Endothelial cell (in vitro differentiated cells): Measurements from ENCODE around the gene NUP37. TPM values are rescaled to one million over a fixed set of nuclear protein-coding genes. Genes with fewer than 3 reads are reported as not detected.

Experiments
- DNase-seq: peaks from one replicate; pipeline ENCODE4 v3.0.0; 2021; ENCODE audit warnings: low spot score
- H3K27ac Mint-ChIP-seq: one replicate; pipeline ENCODE4 v1.8.0; 2021; ENCODE audit warnings: mixed read lengths, inconsistent platforms; ENCODE audit not compliant: unreplicated experiment
- H3K27me3 Mint-ChIP-seq: one replicate; pipeline ENCODE4 v1.8.0; 2021; ENCODE audit warnings: mild to moderate bottlenecking, moderate library complexity, mixed read lengths, inconsistent platforms; ENCODE audit not compliant: unreplicated experiment
- H3K36me3 Mint-ChIP-seq: one replicate; pipeline ENCODE4 v1.8.0; 2021; ENCODE audit warnings: mild to moderate bottlenecking, low read depth, mixed read lengths, inconsistent platforms; ENCODE audit not compliant: unreplicated experiment
- H3K4me1 Mint-ChIP-seq: one replicate; pipeline ENCODE4 v1.8.0; 2021; ENCODE audit warnings: mild to moderate bottlenecking, mixed read lengths, inconsistent platforms; ENCODE audit not compliant: unreplicated experiment
- H3K4me3 Mint-ChIP-seq: one replicate; pipeline ENCODE4 v1.8.0; 2021; ENCODE audit warnings: mild to moderate bottlenecking, mixed read lengths, inconsistent platforms; ENCODE audit not compliant: unreplicated experiment
- H3K9me3 Mint-ChIP-seq: one replicate; pipeline ENCODE4 v1.8.0; 2021; ENCODE audit warnings: mixed read lengths, inconsistent platforms; ENCODE audit not compliant: unreplicated experiment
- CTCF ChIP-seq: fragments of 200-600 bp; sonication (generic); IDR thresholded peaks from one replicate; pipeline ENCODE4 v1.5.0; 2021; ENCODE audit warnings: antibody characterized with exemption; ENCODE audit not compliant: unreplicated experiment
- total RNA-seq: library from RNA; stranded (reverse); fragmentation: NEBNext Ultra II Directional; extraction: Animal tissue kit (Norgen Biotek cat#: 25700); gene quantifications from one replicate; pipeline ENCODE4 v1.2.1, GENCODE V29; 2021; ENCODE audit not compliant: unreplicated experiment

Gene NUP37
- total RNA-seq, 1 donor from 2014 or later: 17.3 TPM

GRCh38 chr12:102118874-102119273, 1.0 kb downstream of the NUP37 start:
- H3K9me3 Mint-ChIP-seq: no peaks in the 10 kb centered on the region
- no peak for TF ChIP-seq CTCF
- no peaks in the 10 kb centered on the region for H3K27me3 Mint-ChIP-seq
- no peak for DNase-seq
- H3K4me1 Mint-ChIP-seq: peaks cover 12% of the 10 kb centered on the region
- no peak overlapping the region for H3K27ac Mint-ChIP-seq
- H3K4me3 Mint-ChIP-seq: peak overlapping the region; percentile 61
- H3K36me3 Mint-ChIP-seq: peaks cover 4% of the 10 kb centered on the region

DNA sequence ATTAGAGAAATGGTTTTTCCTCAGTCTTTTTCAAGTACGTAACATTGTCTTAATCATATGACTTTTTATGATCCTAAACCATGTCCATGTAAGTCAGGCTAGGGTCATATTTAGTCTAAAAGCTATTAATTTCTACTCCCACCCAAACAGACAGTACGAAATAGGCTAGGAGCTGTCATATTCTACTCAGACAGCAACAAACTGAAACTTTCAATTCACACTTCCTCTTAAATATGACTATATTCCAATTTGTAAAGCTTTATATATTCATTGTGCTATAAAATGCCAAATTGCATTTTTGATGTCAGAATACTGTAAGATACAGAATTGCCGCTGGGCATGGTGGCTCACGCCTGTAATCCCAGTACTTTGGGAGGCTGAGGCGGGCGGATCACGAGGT, 3.5 kb downstream of the NUP37 start:
- Mint-ChIP-seq H3K4me1 (peaks cover 12% of the 10 kb centered on the region), H3K9me3 (no peaks in the 10 kb centered on the region), H3K4me3 (no peak overlapping the region), H3K27me3 (no peaks in the 10 kb centered on the region), H3K36me3 (peaks cover 4% of the 10 kb centered on the region), H3K27ac (no peak overlapping the region)
- TF ChIP-seq CTCF: no peak
- DNase-seq: no peak

DNA sequence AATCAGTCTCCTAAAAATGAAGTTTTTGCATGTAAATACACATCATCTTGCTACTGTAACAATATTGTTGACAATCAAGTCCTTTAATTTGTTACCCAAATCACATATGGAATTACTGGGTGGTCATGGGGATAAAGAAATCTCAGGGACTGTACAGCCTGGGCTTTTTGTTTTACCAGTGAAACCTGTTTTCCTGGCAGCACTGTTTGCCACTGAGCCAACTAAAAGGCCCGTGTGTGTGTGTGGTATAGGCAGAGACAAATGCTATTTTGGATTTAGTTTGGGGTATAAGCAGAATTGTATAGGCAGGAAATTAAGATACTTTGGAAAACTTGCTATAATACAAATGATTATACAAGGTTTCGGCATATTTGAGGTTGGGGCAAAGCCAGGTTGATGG, 5.7 kb downstream of the NUP37 start:
- H3K27me3 Mint-ChIP-seq: no peaks in the 10 kb centered on the region
- H3K4me3 Mint-ChIP-seq: no peak overlapping the region
- H3K9me3 Mint-ChIP-seq: no peaks in the 10 kb centered on the region
- H3K27ac Mint-ChIP-seq: no peak overlapping the region
- no peaks in the 10 kb centered on the region for H3K36me3 Mint-ChIP-seq
- no peak for TF ChIP-seq CTCF
- H3K4me1 Mint-ChIP-seq: no peaks in the 10 kb centered on the region
- no peak for DNase-seq

DNA sequence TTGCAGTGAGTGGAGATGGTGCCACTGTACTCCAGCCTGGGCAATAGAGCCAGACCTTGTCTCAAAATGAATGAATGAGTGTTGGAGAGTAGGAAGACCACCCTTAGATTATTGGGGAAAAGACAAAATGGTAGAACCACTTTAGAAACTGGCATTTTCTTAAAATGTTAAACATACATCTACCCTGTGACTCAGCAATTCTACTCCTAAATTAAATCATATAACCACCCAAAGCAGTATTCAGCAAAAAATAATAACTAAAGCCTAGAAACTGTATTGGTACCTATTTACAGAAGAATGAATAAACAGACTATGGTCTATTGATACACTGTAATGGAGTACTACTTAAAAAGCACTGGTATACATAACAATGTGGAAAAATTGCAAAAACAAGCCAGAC, 9.1 kb downstream of the NUP37 start:
- Mint-ChIP-seq H3K9me3 (no peaks in the 10 kb centered on the region), H3K27me3 (no peaks in the 10 kb centered on the region), H3K4me1 (no peaks in the 10 kb centered on the region), H3K4me3 (no peak overlapping the region), H3K27ac (no peak overlapping the region), H3K36me3 (peaks cover 23% of the 10 kb centered on the region)
- DNase-seq: no peak
- TF ChIP-seq CTCF: no peak

DNA sequence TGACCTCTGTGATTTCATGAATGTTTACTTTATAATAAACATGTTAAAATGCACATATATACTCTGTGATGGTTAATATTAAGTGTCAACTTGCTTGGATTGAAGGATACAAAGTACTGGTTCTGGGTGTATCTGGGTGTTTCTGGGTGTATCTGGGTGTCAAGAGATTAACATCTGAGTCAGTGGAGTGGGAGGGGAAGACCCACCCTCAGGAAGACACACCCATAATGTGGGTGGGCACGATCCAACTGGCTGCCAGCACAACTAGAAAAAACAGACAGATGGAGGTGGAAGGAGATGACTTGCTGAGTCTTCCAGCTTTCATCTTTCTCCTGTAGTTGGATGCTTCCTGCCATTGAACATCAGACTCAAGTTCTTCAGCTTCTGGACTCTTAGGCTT, 11.9 kb downstream of the NUP37 start:
- peaks cover 40% of the 10 kb centered on the region for H3K36me3 Mint-ChIP-seq
- H3K27me3 Mint-ChIP-seq: peaks cover 1% of the 10 kb centered on the region
- no peaks in the 10 kb centered on the region for H3K4me1 Mint-ChIP-seq
- TF ChIP-seq CTCF: no peak
- H3K9me3 Mint-ChIP-seq: no peaks in the 10 kb centered on the region
- no peak overlapping the region for H3K27ac Mint-ChIP-seq
- H3K4me3 Mint-ChIP-seq: no peak overlapping the region
- DNase-seq: no peak
